Epithelial cell of esophagus (primary cell): ENCODE measurements around the gene METTL17.

Source experiments
- DNase-seq: peaks from one replicate; pipeline ENCODE4 v3.0.0; 2010; ENCODE audit warnings: low read depth
- H3K4me3 ChIP-seq: 2 replicates; pipeline ENCODE4 v1.5.1; 2011; ENCODE audit warnings: mild to moderate bottlenecking, low read length, control low read depth
- CTCF ChIP-seq: IDR thresholded peaks from 2 replicates; pipeline ENCODE4 v1.5.1; 2011; ENCODE audit warnings: low read depth, mild to moderate bottlenecking, low read length, control low read depth, inconsistent platforms; ENCODE audit not compliant: insufficient read depth; ENCODE audit errors: missing control alignments

METTL17 gene

DNA sequence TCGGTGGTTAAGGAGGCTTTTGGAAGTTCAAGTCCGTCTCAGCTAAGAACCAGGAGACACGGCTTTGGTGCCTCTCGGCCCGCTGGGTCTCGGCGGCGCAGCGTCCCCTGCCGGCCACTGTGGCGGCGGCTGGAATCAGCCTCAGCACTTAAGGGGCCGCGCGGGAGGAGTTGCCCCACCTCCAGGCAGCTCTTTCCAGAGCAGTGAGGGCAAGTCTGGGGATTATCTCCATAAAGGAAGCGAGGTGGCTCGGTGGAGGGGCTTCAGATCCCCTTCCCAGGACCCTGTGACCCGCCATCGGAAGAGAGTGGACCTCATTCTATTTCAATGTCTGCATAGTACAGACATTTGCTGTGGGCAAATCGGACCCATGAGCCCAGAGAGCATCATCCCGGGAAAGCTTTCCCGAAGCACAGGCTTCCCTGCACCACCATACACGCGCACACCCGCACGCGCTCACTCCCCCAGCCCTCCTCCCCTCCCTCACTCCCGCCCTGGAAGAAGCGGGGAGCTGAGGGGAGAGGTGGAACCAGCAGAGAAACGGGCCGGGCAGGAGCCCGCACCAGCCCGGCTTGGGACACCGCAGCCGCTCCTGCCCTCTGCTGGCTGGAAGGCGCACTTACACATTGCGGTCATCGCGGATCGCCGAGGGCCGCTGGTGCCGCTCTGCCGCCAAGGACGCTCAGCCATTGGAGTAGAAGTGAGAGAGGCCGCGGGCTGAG is 18.6 kb upstream of the METTL17 start:
- H3K4me3 ChIP-seq: peak overlapping the region; percentile 65
- DNase-seq: peak; percentile 84

GRCh38 chr14:20971705-20972021 is 18.1 kb upstream of the METTL17 start:
- no peak for DNase-seq
- peak overlapping the region; percentile 65 for H3K4me3 ChIP-seq
- TF ChIP-seq CTCF: no peak

More for the DNA sequence above, 18.6 kb upstream of the METTL17 start:
- TF ChIP-seq CTCF: peak; percentile 89

DNA sequence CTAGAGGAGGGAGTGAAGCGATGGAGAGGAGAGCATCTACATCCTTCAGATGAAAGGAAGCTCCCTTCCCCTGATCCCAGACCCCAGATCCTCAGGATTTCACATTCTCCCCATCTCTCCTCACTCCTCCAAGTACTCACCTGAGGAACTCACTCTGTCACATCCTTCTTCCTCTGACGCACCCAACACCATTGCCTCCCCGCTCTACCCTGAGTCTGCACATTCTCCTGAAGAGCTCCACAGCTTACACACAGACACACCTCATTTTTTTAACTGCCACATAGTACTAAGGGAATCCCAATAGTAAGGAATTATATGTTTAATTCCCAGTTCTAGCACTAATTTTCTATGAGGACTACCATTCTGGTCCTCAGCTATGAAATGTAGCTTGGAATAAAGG is 16.3 kb upstream of the METTL17 start:
- peak; percentile 57 for DNase-seq
- TF ChIP-seq CTCF: no peak
- H3K4me3 ChIP-seq: no peak overlapping the region

GRCh38 chr14:20976291-20976690 is 13.5 kb upstream of the METTL17 start:
- H3K4me3 ChIP-seq: no peak overlapping the region
- TF ChIP-seq CTCF: no peak
- DNase-seq: no peak

DNA sequence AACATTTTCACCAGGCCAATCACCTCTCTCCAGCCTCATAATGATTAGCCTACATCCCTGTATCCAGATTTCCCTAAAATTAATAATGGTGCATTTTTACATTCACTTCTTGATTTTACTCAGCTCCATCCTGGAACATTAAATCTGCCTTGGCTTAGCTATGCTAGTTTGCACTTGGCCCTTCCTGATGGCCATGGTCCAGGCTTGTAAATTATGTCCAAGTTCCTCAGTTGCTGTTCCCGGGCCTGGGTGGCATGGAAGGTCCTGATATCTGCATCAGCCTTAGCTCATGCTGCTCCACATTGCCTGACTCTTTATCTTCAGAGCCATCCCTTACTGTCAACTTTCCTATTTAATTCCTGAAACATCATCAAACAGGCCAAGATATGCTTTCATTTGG is 11.1 kb upstream of the METTL17 start:
- no peak for DNase-seq
- TF ChIP-seq CTCF: no peak
- no peak overlapping the region for H3K4me3 ChIP-seq

- no peak for DNase-seq
- no peak overlapping the region for H3K4me3 ChIP-seq
- no peak for TF ChIP-seq CTCF
Measured at GRCh38 chr14:20980906-20981305, 8.9 kb upstream of the METTL17 start.
